Measurements from ENCODE around the gene SQSTM1.

GRCh38 chr5:179882338-179882737, 61.6 kb downstream of the SQSTM1 start:
- TF ChIP-seq, protein P1, sequence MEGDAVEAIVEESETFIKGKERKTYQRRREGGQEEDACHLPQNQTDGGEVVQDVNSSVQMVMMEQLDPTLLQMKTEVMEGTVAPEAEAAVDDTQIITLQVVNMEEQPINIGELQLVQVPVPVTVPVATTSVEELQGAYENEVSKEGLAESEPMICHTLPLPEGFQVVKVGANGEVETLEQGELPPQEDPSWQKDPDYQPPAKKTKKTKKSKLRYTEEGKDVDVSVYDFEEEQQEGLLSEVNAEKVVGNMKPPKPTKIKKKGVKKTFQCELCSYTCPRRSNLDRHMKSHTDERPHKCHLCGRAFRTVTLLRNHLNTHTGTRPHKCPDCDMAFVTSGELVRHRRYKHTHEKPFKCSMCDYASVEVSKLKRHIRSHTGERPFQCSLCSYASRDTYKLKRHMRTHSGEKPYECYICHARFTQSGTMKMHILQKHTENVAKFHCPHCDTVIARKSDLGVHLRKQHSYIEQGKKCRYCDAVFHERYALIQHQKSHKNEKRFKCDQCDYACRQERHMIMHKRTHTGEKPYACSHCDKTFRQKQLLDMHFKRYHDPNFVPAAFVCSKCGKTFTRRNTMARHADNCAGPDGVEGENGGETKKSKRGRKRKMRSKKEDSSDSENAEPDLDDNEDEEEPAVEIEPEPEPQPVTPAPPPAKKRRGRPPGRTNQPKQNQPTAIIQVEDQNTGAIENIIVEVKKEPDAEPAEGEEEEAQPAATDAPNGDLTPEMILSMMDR (conservative IDR thresholded peaks at IDR 0.05 in 1 of 2, IDR thresholded peaks at IDR 0.05 in 1 of 2; ENCODE audit: low read depth in 1 of 2, low read length in 2 of 2): no peak
- TF ChIP-seq EZH2 (IDR thresholded peaks at IDR 0.05; ENCODE audit: low read length, missing control alignments): no peak

All from fibroblast of lung (primary cell).